AG04449 (cell line): ENCODE measurements around the gene FRMD5.

Experiments
- CTCF ChIA-PET: fragments of 350-600 bp; formaldehyde crosslinking; extraction: SDS; loops from one replicate; lab custom pipeline; 2021; ENCODE audit warnings: antibody characterized with exemption; lab: Yijun Ruan, JAX
- POLR2A ChIA-PET: fragments of 400-600, 350-600 bp; formaldehyde crosslinking; extraction: SDS; loops from one replicate; lab custom pipeline; 2020; ENCODE audit warnings: antibody characterized with exemption, inconsistent platforms; lab: Yijun Ruan, JAX
- DNase-seq: peaks from one replicate; pipeline ENCODE4 v3.0.0-alpha.2; 2010; ENCODE audit warnings: low read depth, low spot score
- H3K4me3 ChIP-seq: 2 replicates; pipeline ENCODE4 v1.5.1; 2011; ENCODE audit warnings: low read depth, mild to moderate bottlenecking, control low read depth, low read length
- CTCF ChIP-seq: IDR thresholded peaks from one replicate; pipeline ENCODE4 v1.5.1; 2011; ENCODE audit warnings: mild to moderate bottlenecking, moderate library complexity, low read length, control low read depth, inconsistent platforms; ENCODE audit not compliant: insufficient read depth; ENCODE audit errors: missing control alignments

FRMD5 gene

GRCh38 chr15:43899928-43900327 lies 295.1 kb downstream of the FRMD5 start:
- POLR2A ChIA-PET: no interaction called here
- no peak for TF ChIP-seq CTCF
- no peak overlapping the region for H3K4me3 ChIP-seq
- CTCF ChIA-PET: interaction anchor here (1.1 to 6.5 kb wide), 3 partner anchors 15 to 317 kb away, joined by 3 to 160 read pairs (median 84); no protein-coding TSS in a partner anchor
- no peak for DNase-seq

DNA sequence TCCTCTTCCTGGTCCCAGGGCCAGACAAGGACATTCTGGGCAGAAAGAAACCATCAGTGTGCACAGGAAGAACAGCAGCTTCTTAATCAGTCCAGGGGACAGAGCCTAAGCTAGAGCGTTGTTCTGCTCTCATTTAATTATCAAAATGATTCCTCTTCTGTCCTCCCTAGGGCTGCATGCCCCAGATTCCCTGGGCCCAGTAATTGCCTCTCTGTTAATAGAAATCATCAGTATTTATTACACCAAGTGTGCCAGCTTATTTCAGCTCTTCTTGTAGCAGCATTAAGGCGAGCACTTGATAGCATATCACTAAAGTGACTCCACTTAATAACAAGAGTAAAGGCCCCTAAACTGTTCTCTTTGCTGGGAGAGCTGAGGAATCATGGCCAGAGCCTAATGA lies 296.2 kb downstream of the FRMD5 start:
- no peak for TF ChIP-seq CTCF
- no peak for DNase-seq
- CTCF ChIA-PET: interaction anchor here (0.9 kb wide), 1 partner anchor 167 kb away, joined by 4 read pairs; no protein-coding TSS in a partner anchor

GRCh38 chr15:43896543-43896942 lies 298.5 kb downstream of the FRMD5 start:
- POLR2A ChIA-PET: no interaction called here
- TF ChIP-seq CTCF: no peak
- H3K4me3 ChIP-seq: no peak overlapping the region
- CTCF ChIA-PET: interaction anchor here (1.2 to 1.9 kb wide), 4 partner anchors 8 to 173 kb away, joined by 3 to 9 read pairs (median 4); no protein-coding TSS in a partner anchor
- no peak for DNase-seq

More for the DNA sequence above, 296.2 kb downstream of the FRMD5 start:
- POLR2A ChIA-PET: no interaction called here
- no peak overlapping the region for H3K4me3 ChIP-seq

DNA sequence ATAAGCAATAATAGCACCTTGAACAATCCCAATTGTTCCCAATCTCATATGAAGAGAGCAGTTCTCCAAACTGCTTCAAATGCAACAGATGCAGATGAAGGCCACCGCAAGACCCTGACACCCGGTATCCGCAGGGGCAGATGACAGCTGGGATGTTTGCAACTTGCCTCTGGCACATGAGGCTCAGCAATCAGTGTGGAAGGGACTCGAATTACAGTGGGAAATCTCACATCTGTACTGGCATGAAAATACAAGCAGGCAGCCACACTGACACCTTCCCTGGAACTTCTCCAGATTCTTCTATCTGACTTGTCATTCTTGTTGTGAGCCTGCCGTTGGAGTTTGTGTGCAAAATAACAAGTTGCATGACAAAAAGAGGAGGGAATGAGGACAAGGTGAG lies 299.5 kb downstream of the FRMD5 start:
- ChIA-PET CTCF (interaction anchor here (0.8 to 2.3 kb wide), 6 partner anchors 9 to 516 kb away, joined by 3 to 9 read pairs (median 4); no protein-coding TSS in a partner anchor), POLR2A (no interaction called here)
- DNase-seq: no peak
- TF ChIP-seq CTCF: no peak
- no peak overlapping the region for H3K4me3 ChIP-seq

DNA sequence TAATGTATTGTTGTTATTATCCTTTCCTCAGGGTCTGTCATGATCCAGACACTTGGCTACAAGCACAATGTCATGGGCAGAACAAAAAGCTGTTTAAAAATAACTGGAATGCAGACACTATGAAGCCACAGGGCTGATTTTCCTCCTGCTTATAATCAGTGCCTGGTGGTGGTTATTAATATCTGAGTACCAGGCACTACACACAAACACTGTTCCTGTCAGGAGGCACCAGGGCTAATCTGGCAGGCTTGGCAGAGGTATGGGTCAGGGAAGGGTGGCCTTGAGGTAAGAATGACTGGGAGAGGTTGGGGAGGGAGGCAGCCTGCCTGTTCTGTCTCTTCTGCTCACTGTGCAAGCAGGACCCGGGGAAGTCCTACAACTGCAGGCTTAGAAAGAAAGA lies 301.1 kb downstream of the FRMD5 start:
- TF ChIP-seq CTCF: no peak
- POLR2A ChIA-PET: no interaction called here
- CTCF ChIA-PET: interaction anchor here (1.5 to 2.3 kb wide), 4 partner anchors 10 to 325 kb away, joined by 5 to 11 read pairs (median 8); no protein-coding TSS in a partner anchor

GRCh38 chr15:43889042-43889441 lies 306.0 kb downstream of the FRMD5 start:
- DNase-seq: no peak
- ChIA-PET POLR2A (no interaction called here), CTCF (interaction anchor here (0.8 to 12.7 kb wide), 4 partner anchors 10 to 177 kb away, joined by 3 to 84 read pairs (median 3); no protein-coding TSS in a partner anchor)
- TF ChIP-seq CTCF: no peak
- no peak overlapping the region for H3K4me3 ChIP-seq

More for the DNA sequence above, 301.1 kb downstream of the FRMD5 start:
- no peak overlapping the region for H3K4me3 ChIP-seq
- DNase-seq: no peak
